HG02642 (cell line): ENCODE results near the gene NTNG2.
"Not testable (repeated sequence)": the region's sequence is repeated elsewhere in the genome, so short reads cannot be mapped to it uniquely, and the experiment has no call there.

Source experiments
- ATAC-seq: cut with Tn5 transposase; IDR thresholded peaks from one replicate; pipeline ENCODE4 v1.9.1; 2021; ENCODE audit warnings: mild to moderate bottlenecking; ENCODE audit not compliant: unreplicated experiment, poor library complexity

The NTNG2 gene, protein sequence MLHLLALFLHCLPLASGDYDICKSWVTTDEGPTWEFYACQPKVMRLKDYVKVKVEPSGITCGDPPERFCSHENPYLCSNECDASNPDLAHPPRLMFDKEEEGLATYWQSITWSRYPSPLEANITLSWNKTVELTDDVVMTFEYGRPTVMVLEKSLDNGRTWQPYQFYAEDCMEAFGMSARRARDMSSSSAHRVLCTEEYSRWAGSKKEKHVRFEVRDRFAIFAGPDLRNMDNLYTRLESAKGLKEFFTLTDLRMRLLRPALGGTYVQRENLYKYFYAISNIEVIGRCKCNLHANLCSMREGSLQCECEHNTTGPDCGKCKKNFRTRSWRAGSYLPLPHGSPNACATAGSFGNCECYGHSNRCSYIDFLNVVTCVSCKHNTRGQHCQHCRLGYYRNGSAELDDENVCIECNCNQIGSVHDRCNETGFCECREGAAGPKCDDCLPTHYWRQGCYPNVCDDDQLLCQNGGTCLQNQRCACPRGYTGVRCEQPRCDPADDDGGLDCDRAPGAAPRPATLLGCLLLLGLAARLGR

DNA sequence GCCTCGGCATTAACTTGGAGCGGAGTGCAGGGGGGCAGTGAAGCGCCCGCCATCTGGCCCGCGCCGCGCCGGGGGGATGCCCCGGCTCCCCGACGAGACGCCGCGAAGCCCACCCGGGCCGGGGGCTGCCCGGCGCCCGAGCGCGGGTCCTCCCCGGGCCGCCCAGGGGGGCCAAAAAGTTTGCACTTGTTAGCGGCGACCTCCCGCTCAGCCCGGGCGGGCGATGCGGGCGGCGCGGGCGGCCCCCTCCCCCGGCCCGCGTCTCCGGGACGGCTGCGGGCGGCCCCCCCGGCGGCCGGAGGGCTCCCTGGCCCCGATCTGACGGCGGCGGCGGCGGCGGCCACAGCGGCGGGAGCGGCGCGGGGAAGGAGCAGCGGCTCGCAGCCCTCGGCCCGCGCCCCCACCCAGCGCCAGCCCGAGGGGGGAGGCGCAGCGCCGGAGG lies at the start of gene NTNG2:
TSS of gene NTNG2 (plus strand) at position 316 of the 442 bp plus-strand sequence. CDS start 4,774 bp downstream, outside the sequence.
- ATAC-seq = no peak

- no peak for ATAC-seq
Measured at GRCh38 chr9:132114102-132114707, 47.7 kb upstream of the NTNG2 start.

- no peak for ATAC-seq
Measured at GRCh38 chr9:132116583-132116982, 45.3 kb upstream of the NTNG2 start.

- ATAC-seq = no peak
Measured at GRCh38 chr9:132117694-132118093, 44.2 kb upstream of the NTNG2 start.

- ATAC-seq = no peak
Measured at GRCh38 chr9:132121021-132121420, 40.8 kb upstream of the NTNG2 start.

DNA sequence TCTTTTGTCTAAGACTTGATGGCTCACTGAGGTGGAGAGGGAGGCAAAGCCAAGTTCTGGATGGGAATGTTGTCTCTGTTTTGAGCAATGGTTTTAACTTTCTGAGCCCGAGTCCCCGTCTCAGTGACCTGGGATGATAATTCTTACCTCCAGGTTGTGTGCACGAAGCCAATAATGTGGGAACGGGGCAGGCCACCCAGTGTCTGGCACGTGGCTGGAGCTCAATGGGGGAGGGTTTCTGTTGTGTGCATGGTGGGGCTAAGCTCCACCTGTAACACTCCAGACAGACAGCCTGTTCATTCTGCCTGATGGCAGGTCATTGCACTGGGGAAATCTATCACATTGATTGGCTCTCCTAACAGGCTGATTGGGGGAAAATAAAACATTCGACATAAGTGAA lies 37.1 kb upstream of the NTNG2 start:
- no peak for ATAC-seq

- no peak for ATAC-seq
Measured at GRCh38 chr9:132125361-132125760, 36.5 kb upstream of the NTNG2 start.

- ATAC-seq = no peak
Measured at GRCh38 chr9:132125944-132126679, 35.7 kb upstream of the NTNG2 start.

DNA sequence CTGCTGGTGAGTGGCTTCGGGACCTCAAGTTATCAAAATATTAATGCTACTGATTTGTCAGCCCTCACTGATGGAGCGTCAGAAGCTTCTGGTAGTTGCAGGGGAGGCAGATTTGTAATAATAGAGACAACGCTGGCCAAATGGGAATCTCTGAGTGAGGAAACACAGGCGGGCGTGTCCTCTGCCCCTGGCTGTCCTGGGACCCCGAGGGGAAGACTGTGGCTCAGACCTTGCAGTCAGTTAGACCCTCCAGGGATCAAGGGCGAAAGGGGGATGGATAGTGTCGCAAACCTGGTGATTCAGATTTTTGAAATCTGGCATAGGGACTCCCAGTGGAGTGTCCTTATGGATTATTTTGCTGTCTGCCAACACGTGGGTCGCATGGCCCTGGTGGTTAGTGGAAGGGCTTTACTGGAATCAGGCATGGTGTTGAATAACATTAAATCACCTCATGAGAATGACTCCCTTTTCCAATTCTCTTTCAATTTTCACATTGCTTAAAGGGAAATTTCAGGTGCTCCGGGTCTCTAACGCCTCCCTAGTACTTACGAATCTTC lies 35.1 kb upstream of the NTNG2 start:
- no peak for ATAC-seq

- no peak for ATAC-seq
Measured at GRCh38 chr9:132127888-132128534, 33.8 kb upstream of the NTNG2 start.

DNA sequence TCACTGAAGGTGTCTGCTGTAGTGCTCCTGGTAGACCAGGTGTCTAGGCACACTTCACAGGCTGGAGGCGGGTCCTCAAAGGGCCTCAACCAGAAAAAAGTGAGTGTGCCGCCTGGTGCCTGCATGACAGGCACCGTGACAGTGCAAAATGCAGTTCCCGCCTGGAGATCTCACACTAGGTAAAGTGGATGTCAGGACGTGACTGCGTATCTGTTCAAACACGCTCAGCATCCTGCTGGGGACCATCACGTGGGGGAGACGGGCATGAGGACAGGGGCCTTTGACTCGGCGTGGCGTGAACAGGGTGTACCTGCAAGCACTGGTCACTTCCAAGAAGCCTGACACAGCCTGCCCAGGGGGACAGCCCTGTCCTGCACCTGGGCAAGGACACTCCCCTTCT lies 32.3 kb upstream of the NTNG2 start:
- no peak for ATAC-seq

GRCh38 chr9:132134085-132134484 lies 27.8 kb upstream of the NTNG2 start:
- ATAC-seq = not testable (repeated sequence)

GRCh38 chr9:132135456-132135855 lies 26.4 kb upstream of the NTNG2 start:
- no peak for ATAC-seq

- ATAC-seq = no peak
Measured at GRCh38 chr9:132136151-132136780, 25.6 kb upstream of the NTNG2 start.

GRCh38 chr9:132141344-132141947 lies 20.4 kb upstream of the NTNG2 start:
- ATAC-seq = no peak

DNA sequence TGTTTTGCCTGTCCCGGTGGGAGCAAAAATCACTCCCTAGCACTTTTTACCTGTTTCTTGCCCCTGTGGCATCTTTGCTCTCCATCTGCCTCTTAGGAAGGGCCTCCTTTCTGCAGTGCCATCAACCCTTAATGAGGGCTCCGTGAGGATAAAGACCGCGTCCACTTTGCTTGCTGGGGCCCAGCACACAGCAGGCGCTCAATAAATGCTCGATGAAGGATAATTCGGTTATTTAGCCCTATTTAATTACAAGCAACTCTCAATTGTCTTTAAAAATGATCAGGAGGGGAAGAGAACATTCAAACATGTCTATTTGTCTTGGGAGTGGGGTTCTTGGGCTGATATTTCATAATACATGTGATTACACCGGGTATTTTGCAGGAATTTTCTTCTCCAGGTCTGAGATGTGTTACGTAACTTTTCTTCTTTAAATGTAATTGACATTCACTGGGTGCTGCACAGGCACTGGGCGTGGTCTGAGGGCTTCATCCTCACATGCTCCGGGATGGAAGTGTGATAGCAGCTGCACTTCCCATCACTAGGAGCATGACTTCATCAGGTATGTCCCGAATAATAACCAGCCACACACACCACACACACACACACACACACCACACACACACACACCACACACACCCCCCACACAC lies 19.8 kb upstream of the NTNG2 start:
- no peak for ATAC-seq

GRCh38 chr9:132142924-132143323 lies 18.9 kb upstream of the NTNG2 start:
- no peak for ATAC-seq

DNA sequence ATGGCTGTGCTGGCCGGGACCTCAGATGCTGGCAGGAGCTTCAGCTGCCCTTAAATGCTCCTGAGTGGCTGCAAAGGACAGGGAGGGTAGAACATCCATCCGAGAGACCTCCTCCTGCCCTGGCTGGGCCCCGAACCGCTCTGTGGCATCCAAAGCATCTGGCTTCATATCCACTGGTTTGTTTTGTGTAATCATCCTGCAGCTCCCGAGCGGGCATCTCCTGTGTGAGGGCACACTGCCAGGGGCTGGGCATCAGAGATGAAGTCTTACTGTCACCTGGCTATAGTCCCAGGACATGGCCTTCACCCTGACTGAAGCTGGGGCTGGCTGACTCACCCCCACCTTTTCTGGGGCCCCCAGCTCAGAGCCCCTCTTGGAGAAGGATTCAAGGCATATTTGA lies 18.5 kb upstream of the NTNG2 start:
- no peak for ATAC-seq
